Activated CD4-positive, alpha-beta T cell treated with anti-CD3 and anti-CD28 coated beads for 4 hours (primary cell): Measurements from ENCODE around the gene S1PR2.

Source experiments
- DNase-seq, 2 donors: peaks; one replicate each; pipeline ENCODE4 v3.0.0-alpha.2; 2020

Gene S1PR2, protein sequence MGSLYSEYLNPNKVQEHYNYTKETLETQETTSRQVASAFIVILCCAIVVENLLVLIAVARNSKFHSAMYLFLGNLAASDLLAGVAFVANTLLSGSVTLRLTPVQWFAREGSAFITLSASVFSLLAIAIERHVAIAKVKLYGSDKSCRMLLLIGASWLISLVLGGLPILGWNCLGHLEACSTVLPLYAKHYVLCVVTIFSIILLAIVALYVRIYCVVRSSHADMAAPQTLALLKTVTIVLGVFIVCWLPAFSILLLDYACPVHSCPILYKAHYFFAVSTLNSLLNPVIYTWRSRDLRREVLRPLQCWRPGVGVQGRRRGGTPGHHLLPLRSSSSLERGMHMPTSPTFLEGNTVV

DNA sequence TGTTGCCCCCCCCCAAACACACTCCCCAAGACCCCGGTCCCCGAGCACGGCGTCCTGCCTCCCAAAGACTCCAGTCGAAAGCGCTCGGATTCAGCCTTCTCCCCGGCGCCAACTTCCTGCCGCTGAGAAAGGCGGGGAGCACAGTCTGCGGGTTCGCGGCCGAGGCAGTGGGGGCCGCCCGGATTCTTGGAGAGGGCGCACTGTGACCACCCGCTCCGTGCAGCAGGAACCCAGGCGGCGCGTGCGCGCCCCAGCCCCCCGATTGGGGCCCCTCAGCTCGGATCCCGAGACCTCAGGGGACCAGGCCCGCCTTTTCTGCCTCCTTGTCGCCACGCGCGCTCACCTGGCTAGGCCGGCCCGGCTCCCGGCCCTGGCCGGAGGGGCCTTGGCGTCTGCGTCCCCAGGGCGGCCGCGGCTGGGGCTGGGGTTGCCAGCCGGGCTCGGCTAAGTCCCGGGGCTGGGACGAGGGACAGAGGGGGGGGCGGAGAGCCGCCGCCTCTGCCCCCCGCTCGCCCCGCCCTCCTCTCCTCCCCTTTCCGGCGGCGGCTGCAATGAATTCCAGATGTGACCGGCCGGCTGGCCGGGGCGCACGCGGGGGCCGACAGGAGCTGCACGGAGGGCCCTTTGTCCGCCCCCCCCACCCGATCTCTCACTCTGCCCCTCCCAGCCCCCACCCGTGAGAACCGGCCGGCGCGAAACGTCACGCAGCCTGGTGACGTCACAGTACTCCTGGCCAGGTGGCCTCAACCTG, at the start of gene S1PR2:
Gene S1PR2, minus strand, starts transcription at position 471 of the 751 bp plus-strand sequence. CDS start 6,426 bp downstream, outside the sequence.
- peak; percentile 65 to 72 for DNase-seq

DNA sequence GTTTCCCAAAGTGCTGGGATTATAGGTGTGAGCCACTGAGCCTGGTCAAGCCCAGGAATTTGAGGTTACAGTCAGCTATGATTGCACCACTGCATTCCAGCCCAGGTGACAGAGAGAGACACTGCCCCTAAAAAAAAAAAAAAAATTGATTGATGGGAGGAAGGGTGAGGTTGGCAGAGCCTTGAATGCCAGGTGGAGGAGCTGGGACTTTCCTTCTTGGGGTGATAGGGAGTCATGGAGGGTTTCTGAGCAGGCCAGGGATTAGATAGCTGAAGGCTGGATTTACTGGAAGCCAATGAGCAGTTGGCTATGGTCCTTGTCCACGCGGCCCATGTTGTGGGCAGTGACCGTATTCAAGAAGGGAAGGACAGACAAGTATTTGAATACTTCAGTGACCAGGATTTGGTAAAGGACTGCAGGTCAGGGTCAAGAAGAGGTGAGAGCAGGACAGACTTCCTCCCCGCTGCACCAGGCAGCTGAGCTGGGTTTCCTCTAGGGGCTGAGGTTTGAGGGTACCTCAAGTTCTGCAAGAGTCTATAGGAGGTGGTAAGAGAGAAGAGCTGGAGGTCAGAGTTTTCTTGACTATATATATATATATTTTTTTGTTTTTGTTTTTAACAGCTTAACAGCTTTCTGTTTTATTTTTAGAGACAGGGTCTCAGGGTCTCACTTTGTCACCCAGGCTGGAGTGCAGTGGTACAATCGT, 48.8 kb upstream of the S1PR2 start:
- no peak for DNase-seq

DNA sequence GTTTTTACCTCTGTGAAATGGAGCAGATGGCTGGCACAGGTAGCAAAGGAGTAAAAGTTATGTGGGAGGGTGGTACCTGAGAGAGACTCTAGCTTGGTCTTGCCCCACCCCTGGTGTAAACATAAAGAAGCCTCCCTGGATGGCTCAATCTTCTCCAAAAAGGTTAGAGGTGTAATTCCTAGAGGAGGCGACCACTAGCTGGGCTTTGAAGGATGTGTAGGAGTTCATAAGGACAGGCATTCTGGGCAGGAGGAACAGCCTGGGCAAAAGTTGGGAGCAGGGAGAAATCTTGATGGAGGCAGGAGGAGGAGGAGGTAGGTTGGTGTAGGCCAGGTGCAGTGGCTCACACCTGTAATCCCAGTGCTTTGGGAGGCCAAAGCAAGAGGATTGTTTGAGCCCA, 47.8 kb upstream of the S1PR2 start:
- no peak for DNase-seq

DNA sequence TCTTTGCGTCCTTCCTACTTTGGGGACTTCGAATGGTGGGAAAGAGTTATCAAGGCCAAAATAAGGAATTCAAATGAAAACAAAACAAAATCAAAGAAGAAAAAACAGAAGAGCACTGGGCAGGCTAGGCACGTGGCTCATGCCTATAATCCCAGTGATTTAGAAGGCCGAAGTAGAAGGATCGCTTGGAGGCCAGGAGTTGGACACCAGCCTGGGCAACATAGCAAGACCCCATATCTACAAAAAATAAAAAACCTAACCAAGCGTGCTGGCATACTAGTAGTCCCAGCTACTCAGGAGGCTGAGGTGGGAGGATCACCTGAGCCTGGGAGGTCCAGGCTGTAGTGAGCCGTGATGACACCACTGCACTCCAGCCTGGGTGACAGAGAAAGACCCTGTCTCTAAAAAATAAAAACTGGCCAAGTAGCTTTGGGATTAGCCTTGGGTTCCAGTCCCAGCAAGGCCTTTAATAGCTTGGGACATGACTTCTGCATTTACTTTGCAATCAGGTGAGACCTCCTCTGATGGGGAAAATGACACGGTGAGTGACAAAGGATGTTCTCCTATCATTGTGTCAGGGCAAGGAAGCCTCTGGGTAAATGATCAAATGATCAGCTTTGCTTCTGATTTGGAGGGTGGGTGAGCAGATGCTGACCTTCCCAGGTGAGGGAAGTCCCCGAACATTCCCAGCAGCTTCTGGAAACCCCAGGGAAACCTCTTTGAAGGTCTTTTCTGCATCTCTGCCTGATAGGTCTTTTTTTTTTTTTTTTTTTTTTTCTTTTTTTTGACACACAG, 46.9 kb upstream of the S1PR2 start:
- no peak for DNase-seq

DNA sequence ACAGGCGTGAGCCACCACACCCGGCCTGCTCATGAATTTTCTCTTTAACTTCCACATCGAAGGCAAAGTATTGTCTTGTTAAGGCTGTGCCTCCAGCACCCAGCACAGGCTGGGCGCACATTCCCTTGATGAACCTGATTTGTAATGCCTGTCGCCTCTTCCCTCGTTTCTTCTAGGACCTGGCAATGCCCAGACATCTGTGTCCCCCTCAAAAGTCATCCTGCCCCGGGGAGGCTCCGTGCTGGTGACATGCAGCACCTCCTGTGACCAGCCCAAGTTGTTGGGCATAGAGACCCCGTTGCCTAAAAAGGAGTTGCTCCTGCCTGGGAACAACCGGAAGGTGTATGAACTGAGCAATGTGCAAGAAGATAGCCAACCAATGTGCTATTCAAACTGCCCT, 43.5 kb upstream of the S1PR2 start:
- DNase-seq: no peak

DNA sequence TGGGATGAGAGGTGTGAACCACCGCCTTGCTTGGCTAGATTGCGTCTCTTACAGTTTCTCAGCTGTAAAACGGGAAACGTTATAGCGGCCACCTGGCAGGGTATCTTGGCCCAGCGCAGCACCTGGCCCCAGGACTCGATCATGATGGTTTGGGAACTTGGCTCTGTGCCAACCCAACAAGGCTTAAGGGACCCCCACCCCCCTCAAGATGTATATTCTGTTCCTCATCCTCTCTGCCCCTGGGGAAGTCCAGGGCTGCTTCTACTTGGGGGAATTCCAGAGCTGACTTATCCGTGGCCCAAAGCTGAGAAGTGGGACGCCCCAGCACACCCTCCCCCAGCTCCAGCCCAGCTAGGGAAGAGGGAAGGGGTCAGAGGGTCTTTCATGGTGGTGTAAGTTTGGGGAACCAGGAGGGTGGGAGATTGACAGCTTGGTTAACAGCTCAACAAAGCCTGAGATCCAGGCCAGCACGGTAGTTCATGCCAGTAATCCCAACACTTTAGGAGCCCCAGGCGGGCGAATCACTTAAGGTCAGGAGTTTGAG, 40.5 kb upstream of the S1PR2 start:
- peak; percentile 42 to 52 for DNase-seq

DNA sequence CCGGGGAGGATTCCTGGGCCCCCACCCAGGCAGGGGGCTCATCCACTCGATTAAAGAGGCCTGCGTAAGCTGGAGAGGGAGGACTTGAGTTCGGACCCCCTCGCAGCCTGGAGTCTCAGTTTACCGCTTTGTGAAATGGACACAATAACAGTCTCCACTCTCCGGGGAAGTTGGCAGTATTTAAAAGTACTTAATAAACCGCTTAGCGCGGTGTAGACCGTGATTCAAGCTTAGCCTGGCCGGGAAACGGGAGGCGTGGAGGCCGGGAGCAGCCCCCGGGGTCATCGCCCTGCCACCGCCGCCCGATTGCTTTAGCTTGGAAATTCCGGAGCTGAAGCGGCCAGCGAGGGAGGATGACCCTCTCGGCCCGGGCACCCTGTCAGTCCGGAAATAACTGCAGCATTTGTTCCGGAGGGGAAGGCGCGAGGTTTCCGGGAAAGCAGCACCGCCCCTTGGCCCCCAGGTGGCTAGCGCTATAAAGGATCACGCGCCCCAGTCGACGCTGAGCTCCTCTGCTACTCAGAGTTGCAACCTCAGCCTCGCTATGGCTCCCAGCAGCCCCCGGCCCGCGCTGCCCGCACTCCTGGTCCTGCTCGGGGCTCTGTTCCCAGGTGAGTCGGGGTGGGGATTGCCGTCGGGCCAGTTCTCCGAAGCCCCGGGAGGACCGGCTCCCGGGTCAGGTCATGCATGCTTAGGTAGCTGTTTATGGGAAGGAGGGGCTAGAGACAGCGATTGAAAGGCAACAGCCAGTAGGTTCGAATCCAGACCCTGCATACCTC, 39.7 kb upstream of the S1PR2 start, which contains the start of gene ICAM1:
Gene ICAM1, plus strand, starts transcription at position 505 of the 779 bp plus-strand sequence. Its CDS starts 40 bp downstream, at position 545.
- peak; percentile 69 to 79 for DNase-seq

DNA sequence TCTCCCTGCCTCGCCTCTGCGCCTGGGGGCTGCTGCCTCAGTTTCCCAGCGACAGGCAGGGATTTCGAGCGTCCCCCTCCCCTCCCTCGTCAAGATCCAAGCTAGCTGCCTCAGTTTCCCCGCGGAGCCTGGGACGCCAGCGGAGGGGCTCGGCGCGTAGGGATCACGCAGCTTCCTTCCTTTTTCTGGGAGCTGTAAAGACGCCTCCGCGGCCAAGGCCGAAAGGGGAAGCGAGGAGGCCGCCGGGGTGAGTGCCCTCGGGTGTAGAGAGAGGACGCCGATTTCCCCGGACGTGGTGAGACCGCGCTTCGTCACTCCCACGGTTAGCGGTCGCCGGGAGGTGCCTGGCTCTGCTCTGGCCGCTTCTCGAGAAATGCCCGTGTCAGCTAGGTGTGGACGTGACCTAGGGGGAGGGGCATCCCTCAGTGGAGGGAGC, 39.1 kb upstream of the S1PR2 start:
- DNase-seq: peak; percentile 55 to 70

DNA sequence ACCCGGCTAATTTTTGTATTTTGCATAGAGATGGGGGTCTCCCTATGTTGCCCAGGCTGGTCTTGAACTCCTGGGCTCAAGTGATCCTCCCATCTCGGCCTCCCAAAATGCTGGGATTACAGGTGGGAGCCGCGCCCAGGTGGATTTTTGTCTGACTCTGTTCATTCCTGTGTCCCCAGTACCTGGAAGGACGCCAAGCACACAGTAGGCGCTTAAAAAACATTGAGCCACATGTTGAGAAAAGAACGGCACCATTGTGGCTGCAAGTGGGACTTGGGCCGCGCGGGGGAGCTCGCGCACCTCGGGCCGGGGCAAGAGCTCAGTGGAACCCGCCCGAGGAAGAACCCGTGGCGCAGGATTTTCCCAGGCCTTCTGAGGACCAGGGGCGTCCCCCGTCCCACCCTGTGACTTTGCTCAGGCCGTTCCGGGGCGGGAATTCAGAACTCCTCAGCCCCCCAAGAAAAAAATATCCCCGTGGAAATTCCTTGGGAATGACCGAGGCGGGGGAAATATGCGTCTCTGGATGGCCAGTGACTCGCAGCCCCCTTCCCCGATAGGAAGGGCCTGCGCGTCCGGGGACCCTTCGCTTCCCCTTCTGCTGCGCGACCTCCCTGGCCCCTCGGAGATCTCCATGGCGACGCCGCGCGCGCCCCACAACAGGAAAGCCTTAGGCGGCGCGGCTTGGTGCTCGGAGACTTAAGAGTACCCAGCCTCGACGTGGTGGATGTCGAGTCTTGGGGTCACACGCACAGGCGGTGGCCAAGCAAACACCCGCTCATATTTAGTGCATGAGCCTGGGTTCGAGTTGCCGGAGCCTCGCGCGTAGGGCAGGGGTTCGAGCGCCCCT, 38.4 kb upstream of the S1PR2 start:
- DNase-seq: peak; percentile 80 to 89

DNA sequence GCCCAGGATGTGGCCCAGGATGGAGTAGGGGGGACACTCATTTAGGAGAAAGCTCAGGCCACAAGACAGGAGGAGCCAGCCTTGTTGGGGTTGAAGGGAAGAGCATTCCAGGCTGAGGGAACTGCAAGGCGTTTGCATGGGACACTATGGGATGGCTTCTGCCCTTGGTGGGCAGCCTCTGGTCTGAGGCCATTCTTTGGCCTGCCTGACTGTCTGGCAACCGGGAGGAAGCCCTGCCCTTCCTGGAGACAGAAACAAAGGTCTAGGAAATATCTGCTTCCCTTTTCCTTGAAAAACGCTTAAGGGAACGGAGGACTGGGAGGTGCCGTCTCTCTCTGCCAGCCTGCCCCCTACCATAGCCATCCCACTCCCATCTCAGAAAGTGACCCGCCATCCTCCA, 36.9 kb upstream of the S1PR2 start:
- no peak for DNase-seq

DNA sequence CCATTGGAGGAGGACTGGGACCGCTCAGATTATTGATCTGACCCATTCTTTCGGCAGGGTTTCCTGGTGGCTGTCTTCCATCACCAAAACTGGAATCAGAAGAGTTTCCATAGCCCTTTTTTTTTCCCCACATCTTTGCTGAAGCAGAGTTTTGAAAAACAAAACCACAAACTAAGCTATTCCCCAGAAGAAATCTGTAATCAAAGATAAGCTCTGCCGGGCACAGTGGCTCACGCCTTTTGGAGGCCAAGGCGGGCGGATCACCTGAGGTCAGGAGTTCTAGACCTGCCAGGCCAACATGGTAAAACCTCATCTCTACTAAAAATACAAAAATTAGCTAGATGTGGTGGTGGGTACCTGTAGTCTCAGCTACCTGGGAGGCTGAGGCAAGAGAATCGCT, 35.6 kb upstream of the S1PR2 start:
- DNase-seq: no peak

DNA sequence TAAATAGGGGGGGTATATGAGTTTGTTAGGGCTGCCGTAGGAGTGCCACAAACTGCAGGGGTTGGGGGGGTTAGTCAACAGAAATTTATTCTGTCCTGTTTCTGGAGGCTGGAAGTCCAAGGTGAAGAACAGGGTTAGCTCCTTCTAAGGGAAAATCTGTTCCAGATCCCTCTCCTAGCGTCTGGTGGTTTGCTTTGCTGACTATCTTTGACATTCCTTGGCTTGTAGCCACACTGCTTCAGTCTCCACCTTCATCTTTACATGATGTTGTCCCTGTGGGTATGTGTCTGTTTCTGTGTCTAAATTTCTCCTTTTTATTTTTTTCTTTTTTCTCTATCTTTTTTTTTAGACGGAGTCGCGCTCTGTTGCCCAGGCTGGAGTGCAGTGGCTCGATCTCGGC, 31.6 kb upstream of the S1PR2 start:
- DNase-seq: no peak

DNA sequence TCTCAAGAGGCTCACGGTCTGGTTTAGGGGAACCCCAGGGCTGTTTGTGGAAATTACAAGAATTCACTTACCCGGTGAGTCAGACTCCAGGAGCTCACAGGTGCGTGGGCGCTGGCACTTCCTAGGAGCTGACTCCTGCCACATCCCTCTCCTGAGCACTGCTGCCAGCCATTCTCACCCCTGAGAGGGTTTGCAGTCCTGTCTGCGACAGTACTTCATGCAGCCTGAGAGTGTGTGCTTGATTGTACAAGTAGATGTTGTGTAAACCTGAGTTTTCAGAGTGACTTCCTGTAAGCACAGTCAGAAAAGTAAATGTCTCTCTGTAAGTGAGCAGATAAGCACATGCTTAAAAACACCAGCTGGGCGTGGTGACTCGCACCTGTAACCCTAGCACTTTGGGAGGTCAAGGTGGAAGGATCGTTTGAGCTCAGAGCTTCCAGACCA, 29.0 kb upstream of the S1PR2 start:
- peak; percentile 67 to 72 for DNase-seq

DNA sequence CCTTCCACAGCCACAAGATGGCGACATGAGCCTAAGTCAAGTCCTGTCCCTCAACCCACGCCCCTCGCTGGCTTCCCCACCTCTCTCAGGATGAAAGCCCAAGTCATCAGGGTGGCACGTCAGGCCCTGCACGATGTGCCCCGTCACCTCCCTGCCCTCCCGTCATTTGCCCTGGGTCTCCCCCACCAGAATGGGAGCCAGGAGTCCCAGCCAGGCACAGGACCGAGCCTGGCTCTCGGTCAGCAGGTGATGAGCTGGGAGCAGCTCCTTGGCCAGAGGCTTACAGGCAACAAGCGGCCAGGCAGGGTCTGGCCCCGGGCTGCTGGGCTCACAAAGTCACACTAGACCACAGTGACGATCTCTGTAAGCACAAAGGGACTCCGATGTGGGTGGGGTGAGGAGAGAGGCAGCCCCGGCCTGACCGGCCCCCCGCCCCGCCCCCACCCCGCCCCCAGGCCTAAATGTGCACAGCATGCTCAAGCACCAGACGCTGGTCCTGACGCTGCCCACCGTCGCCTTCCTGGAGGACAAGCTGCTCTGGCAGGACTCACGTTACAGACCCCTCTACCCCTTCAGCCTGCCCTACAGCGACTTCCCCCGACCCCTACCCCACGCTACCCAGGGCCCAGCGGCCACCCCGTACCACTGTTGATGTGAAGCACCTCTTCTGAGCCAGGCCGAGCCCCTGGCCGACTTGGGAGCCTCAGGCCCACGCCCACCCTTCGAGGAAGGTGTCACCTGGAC, 28.2 kb upstream of the S1PR2 start:
- peak; percentile 92 to 93 for DNase-seq

DNA sequence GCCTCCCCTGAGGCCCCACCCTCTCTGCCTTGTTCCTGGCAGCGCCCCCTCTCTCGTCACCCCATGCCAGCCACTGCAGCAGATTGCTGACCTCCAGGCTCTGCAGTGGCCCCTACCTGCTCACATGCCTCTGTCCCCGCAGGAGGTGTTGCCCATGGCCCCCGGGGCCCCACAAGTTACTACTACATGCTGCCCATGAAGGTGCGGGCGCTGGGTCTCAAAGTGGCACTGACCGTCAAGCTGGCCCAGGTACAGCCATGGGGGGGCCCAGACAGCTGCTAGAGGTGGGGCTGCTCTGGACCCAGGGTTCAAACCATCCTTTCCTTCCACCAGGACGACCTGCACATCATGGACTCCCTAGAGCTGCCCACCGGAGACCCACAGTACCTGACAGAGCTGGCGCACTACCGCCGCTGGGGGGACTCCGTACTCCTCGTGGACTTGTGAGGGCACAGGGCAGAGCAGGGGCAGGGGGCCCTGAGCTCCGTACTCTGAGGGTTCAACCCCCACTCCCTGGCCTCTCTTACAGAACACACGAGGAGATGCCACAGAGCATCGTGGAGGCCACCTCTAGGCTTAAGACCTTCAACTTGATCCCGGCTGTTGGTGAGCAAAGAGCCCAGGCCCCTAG, 27.1 kb upstream of the S1PR2 start:
- DNase-seq: no peak

DNA sequence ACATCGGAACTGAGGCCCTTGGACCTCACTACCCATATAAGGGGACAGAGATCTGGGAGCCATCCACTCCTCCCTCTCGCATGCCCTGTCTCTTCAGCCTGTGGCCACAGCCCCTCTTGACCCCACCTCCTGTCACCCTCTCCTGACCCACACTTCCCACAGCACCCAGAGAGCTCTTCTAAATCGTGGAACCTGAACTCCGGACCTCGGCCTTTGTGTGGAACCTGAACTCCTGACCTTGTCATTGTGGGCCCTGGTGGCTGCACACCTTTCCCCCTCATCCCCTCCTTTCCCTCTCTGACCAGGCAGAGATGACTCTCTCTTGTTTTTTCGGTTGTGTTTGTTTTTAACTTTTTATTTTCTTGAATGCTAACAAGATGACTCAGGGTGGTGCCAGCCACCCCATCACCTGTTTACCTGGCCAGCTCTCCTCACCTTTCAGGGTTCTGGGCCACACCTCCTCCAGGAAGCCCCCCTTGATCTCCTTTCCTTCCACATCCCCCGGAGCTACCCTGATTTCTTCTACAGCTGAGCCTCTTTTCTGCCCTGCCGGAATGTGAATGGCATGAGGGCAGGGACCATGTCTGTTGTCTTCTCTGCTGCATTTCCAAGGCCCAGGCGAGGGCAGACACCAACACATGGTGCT, 26.0 kb upstream of the S1PR2 start:
- no peak for DNase-seq

DNA sequence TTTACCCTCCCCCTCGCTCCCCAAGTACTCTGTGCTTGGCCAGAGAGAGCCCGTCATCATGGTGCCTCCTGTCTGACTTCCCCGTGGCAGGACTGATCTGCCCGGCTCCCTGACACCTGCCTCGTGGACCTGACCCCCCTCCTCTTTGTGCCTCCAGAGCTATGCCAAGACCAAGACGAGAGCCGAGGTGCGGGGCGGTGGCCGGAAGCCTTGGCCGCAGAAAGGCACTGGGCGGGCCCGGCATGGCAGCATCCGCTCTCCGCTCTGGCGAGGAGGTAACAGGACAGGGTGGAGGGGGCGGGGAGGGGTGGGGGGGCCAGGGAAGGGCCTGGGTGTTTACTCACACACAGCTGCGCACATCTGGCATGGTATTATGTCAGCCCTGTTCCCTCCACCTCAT, 25.4 kb upstream of the S1PR2 start:
- DNase-seq: no peak

DNA sequence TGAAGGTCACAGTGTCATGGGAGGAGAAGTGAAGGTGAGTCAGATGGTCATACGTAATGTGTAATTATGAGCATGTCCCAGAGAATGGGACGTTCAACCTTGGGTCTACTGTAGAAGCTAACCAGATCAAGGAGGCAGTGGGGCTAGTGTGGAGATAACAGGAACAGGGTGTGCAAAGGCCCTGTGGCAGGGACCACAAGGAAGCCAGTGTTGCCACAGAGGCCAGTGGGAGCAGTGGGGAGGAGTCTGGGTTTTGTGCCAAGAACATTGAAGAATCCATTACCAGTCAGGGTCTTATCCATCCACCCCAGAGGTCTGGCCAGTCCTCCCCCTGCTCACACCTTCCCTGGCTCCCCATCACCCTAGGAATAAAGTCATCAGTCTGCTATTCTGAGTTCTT, 24.2 kb upstream of the S1PR2 start:
- no peak for DNase-seq

DNA sequence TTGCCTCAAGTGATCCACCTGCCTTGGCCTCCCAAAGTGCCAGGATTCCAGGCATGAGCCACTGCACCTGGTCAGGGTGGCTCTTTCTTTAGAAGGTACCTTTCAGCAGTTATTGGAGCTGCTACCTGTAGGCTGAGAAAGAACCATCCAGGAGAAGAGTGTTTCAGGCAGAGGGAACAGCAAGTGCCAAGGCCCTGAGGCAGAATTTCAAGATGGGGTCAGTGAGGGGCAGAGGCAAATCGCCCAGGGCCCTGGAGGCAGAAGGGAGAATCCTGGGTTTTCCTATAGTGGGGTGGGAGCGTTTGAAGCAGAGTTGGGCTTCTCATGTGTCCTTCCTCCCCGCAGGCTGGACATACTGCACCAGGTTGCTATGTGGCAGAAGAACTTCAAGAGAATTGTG, 23.1 kb upstream of the S1PR2 start:
- no peak for DNase-seq
